PC-9 (cell line): Measurements from ENCODE around the gene LMBR1. TPM values are rescaled to one million over a fixed set of nuclear protein-coding genes. Genes with fewer than 3 reads are reported as not detected.

Experiments used
- BruUV-seq: library from RNA; stranded (reverse); fragments of 400-500 nt; replicated peaks from 2 replicates; lab custom pipeline; 2021; lab: Mats Ljungman, UMichigan
- CTCF ChIA-PET: fragments of 300-600 bp; sonication (Branson Sonifier 250); formaldehyde crosslinking; loops from one replicate; lab custom pipeline; 2022; ENCODE audit warnings: antibody characterized with exemption; lab: Charles Lee
- POLR2A ChIA-PET: fragments of 300-600 bp; sonication (Branson Sonifier 250); formaldehyde crosslinking; loops from one replicate; lab custom pipeline; 2022; ENCODE audit warnings: antibody characterized with exemption; ENCODE audit not compliant: unreplicated experiment; lab: Charles Lee
- DNase-seq, 2 experiments: peaks; one replicate each; pipeline versions ENCODE4 v3.0.0 to v3.0.0-alpha.2; 2015 to 2022; ENCODE audit warnings: mixed read lengths in 1 of 2
- H2AFZ ChIP-seq: fragments of 200-600 bp; sonication (generic); 2 replicates; pipeline ENCODE4 v1.8.1; 2017; ENCODE audit warnings: antibody characterized with exemption
- H3F3A ChIP-seq: fragments of 200-600 bp; sonication (generic); 2 replicates; pipeline ENCODE4 v1.8.1; 2017; ENCODE audit warnings: antibody characterized with exemption, mild to moderate bottlenecking, low read depth; ENCODE audit not compliant: insufficient read depth
- H3K27ac ChIP-seq: fragments of 200-600 bp; sonication (generic); 2 replicates; pipeline ENCODE4 v1.6.1; 2016; ENCODE audit warnings: mixed run types
- H3K27me3 ChIP-seq: fragments of 200-600 bp; sonication (generic); 2 replicates; pipeline ENCODE4 v1.6.1; 2016; ENCODE audit warnings: low read depth, mixed run types; ENCODE audit not compliant: insufficient read depth
- H3K36me3 ChIP-seq: fragments of 200-600 bp; sonication (generic); 2 replicates; pipeline ENCODE4 v1.6.1; 2016; ENCODE audit warnings: low read depth, mixed run types
- H3K4me1 ChIP-seq: fragments of 200-600 bp; sonication (generic); replicated peaks from 2 replicates; pipeline ENCODE4 v1.6.1; 2016; ENCODE audit warnings: mixed run types; ENCODE audit not compliant: insufficient read depth
- H3K4me2 ChIP-seq: fragments of 200-600 bp; sonication (generic); 2 replicates; pipeline ENCODE4 v1.6.1; 2017; ENCODE audit warnings: mixed run types
- H3K4me3 ChIP-seq: fragments of 200-600 bp; sonication (generic); 2 replicates; pipeline ENCODE4 v1.6.1; 2016; ENCODE audit warnings: mixed run types
- H3K79me2 ChIP-seq: fragments of 200-600 bp; sonication (generic); 2 replicates; pipeline ENCODE4 v1.6.1; 2017; ENCODE audit warnings: low read depth, mixed run types
- H3K9me2 ChIP-seq: fragments of 200-600 bp; sonication (generic); 2 replicates; pipeline ENCODE4 v1.8.1; 2017; ENCODE audit warnings: mild to moderate bottlenecking; ENCODE audit not compliant: insufficient read depth
- H3K9me3 ChIP-seq: fragments of 200-600 bp; sonication (generic); 2 replicates; pipeline ENCODE4 v1.8.1; 2016; ENCODE audit warnings: low read depth; ENCODE audit not compliant: insufficient read depth
- H4K20me1 ChIP-seq: fragments of 200-600 bp; sonication (generic); 2 replicates; pipeline ENCODE4 v1.8.1; 2017; ENCODE audit not compliant: insufficient read depth
- EZH2 ChIP-seq: fragments of 200-600 bp; sonication (generic); IDR thresholded peaks from 2 replicates; pipeline ENCODE4 v1.8.0; 2017; ENCODE audit warnings: antibody characterized with exemption, low read depth
- intact Hi-C: fragments of 100-400 bp; cut with micrococcal nuclease; formaldehyde crosslinking; loops from one replicate; pipeline ENCODE4 v1.10.0; 2022; ENCODE audit not compliant: unreplicated experiment
- total RNA-seq: library from RNA; stranded (reverse); gene quantifications from 2 replicates; pipeline ENCODE4 v1.2.3, GENCODE V29; 2021
- TF ChIP-seq, protein P1 (sequence below): fragments of 200-600 bp; sonication (generic); conservative IDR thresholded peaks from 2 replicates; pipeline ENCODE4 v1.6.1; 2017; ENCODE audit warnings: mixed run types, antibody characterized with exemption, mild to moderate bottlenecking, moderate library complexity

The LMBR1 gene
- total RNA-seq, 1 experiment from 2014 or later = 85.0 TPM

DNA sequence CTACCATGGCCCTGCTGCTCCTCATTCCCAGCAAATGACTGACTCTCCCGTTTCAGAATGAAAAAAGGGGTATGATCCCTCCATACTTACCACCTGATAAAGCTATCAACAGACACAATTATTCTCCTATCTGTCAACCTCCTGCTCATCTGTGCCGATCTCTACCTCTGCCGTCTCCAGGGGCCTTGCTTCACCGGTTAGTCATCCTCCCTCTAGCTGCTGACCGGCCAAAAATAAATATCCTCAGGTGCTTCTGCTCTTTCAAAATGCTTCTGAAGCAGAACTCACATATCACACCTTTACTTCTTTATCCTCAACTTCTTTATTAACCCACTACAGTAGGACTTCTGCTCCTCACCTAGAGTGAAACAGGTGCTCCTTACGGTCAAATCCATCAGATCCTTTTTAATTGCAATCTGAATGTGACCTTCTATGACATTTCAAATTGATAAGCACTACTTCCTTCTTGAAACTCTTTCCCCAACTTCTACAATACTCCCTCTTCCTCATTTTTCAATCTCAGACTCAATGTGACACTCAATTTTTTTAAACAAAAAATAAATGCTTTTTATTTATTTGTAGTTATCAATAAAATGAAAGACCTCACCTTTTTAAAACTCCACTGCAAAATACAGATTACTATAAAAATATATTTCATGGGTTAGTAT, 63.2 kb downstream of the LMBR1 start:
- Histone ChIP-seq H3K36me3 (peaks cover 11% of the 10 kb centered on the region; the same call in 1 of the 2 replicates), H3K4me2 (0 out of 2 replicates have a peak overlapping the region, but pooled peaks have one; percentile 7), H3K4me3 (no peak overlapping the region), H3K4me1 (peaks cover 13% of the 10 kb centered on the region), H3K9me3 (no peaks in the 10 kb centered on the region), H3K27me3 (no peaks in the 10 kb centered on the region), H3K27ac (peak overlapping the region; percentile 8; the same call in 1 of the 2 replicates), H3K79me2 (no peaks in the 10 kb centered on the region), H3K9me2 (no peaks in the 10 kb centered on the region), H3F3A (peaks cover 24% of the 10 kb centered on the region), H4K20me1 (peaks cover 6% of the 10 kb centered on the region), H2AFZ (no peak overlapping the region)
- ChIA-PET CTCF (no interaction called here), POLR2A (no interaction called here)
- DNase-seq = no peak
- BruUV-seq = no TSS peak
- intact Hi-C loops = no loop called here
- TF ChIP-seq EZH2 = no peak
- TF ChIP-seq, protein P1, sequence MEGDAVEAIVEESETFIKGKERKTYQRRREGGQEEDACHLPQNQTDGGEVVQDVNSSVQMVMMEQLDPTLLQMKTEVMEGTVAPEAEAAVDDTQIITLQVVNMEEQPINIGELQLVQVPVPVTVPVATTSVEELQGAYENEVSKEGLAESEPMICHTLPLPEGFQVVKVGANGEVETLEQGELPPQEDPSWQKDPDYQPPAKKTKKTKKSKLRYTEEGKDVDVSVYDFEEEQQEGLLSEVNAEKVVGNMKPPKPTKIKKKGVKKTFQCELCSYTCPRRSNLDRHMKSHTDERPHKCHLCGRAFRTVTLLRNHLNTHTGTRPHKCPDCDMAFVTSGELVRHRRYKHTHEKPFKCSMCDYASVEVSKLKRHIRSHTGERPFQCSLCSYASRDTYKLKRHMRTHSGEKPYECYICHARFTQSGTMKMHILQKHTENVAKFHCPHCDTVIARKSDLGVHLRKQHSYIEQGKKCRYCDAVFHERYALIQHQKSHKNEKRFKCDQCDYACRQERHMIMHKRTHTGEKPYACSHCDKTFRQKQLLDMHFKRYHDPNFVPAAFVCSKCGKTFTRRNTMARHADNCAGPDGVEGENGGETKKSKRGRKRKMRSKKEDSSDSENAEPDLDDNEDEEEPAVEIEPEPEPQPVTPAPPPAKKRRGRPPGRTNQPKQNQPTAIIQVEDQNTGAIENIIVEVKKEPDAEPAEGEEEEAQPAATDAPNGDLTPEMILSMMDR = no peak

DNA sequence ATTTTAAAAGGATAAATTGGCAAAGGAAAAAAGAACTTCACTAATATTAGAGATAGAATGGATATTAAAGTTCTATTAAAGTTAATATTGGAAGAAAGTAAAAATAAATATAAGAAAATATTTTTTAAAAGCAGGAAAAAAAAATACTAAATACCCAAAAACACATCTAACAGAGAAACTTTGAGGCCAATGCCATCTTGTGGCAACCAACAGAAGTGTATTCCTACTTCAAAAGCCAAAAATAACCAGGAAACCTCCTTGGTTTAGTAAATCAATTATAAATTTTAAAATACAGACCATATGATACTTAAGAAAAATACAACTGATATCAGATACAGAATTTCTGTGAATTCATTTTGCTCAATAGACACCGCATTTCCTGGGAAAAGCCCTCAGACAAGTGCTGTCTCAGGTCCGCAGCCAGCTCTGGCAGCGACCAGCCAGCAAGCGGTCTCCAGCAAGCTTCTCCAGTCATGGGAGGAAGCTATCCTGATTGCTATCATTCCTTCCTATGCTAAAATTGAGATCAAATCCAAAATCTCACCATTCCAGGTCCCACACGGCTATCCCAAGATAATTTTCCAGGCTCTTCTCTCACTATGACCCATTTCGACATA, 65.3 kb downstream of the LMBR1 start:
- BruUV-seq = no TSS peak
- Histone ChIP-seq H2AFZ (no peak overlapping the region), H3K27ac (no peak overlapping the region), H3K79me2 (no peaks in the 10 kb centered on the region), H3K27me3 (no peaks in the 10 kb centered on the region), H3F3A (peaks cover 36% of the 10 kb centered on the region), H3K4me1 (peaks cover 25% of the 10 kb centered on the region), H3K9me3 (no peaks in the 10 kb centered on the region), H3K4me2 (no peak overlapping the region), H3K4me3 (no peak overlapping the region), H3K36me3 (peaks cover 5% of the 10 kb centered on the region; the same call in 1 of the 2 replicates), H3K9me2 (no peaks in the 10 kb centered on the region), H4K20me1 (peaks cover 4% of the 10 kb centered on the region; the same call in 1 of the 2 replicates)
- DNase-seq = no peak
- intact Hi-C loops = no loop called here
- POLR2A ChIA-PET = interaction anchor here (0.5 kb wide), 1 partner anchor 76 kb away, joined by 3 read pairs; no protein-coding TSS in a partner anchor
- TF ChIP-seq EZH2 = no peak
- TF ChIP-seq, protein P1 = peak; percentile 80
- CTCF ChIA-PET = no interaction called here

DNA sequence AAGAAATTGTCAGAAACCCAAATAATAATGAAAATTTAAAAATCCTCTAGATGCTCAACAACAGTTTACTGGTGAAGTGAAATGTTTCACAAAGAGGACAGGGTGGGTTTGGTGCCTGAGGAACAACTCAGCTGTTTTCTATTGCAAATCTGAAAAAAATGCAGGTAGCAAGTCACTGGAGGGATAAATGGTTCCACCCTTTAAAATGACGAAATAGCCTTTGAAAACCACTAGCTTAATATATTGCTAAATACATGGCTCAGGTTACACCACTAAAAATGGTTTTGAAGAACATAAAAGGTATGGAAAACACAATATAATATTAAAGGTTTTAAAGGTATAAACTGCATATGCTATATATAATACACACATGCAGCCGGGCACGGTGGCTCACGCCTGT, 69.5 kb downstream of the LMBR1 start:
- H3K27me3 ChIP-seq = no peaks in the 10 kb centered on the region
- H3K9me3 ChIP-seq = no peaks in the 10 kb centered on the region
- no TSS peak for BruUV-seq
- peaks cover 34% of the 10 kb centered on the region for H3F3A ChIP-seq
- peak in 1 of 2 experiments; percentile 81 for DNase-seq
- POLR2A ChIA-PET = no interaction called here
- H4K20me1 ChIP-seq = peaks cover 6% of the 10 kb centered on the region; the same call in 1 of the 2 replicates
- TF ChIP-seq, protein P1 = no peak
- TF ChIP-seq EZH2 = no peak
- no peaks in the 10 kb centered on the region for H3K9me2 ChIP-seq
- CTCF ChIA-PET = no interaction called here
- no peak overlapping the region for H2AFZ ChIP-seq
- no peak overlapping the region for H3K4me3 ChIP-seq
- peaks cover 12% of the 10 kb centered on the region for H3K4me1 ChIP-seq
- peak overlapping the region; percentile 60 for H3K27ac ChIP-seq
- peak overlapping the region; percentile 30 for H3K4me2 ChIP-seq
- peaks cover 11% of the 10 kb centered on the region; the same call in 1 of the 2 replicates for H3K36me3 ChIP-seq
- intact Hi-C loops = no loop called here
- H3K79me2 ChIP-seq = no peaks in the 10 kb centered on the region
